ENCODE measurements around the gene SLX4IP.

Gene SLX4IP

DNA sequence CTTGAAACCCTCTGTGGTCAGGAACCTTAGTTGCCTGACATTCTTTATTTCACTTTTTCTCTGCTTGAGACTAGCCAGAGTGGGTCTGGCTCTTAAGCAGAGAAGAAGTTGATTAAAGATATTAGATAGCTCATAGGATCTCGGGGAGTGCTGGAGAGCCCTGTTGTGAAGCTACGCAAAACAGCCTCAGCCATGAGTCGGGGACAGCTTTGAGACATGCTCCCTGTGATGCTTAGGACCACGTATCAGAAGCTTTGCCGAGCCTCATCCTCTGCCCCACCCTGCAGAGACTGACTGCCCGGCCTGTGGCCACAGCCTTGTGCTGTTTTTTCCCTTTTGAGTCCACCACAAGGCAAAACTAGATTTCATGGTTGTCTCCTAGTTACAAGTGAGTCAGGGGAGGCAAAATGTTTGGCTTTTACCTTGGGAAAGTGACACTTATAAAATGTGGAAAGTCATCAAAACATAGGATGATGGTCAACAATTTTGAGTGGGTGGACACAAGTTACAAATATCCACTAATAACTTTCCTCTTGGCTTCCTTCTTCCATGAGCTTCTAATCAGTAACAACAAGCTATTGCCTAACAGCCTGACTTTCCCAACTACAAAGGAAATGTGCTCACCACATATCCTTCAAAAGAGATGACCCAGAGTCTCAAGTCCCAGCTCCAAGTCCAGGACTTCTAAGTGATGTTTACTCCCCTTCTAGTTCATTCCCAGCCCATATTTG lies 130.3 kb downstream of the SLX4IP start:
- DNase-seq (ENCODE audit: low read depth) = no peak
- TF ChIP-seq, protein P1, sequence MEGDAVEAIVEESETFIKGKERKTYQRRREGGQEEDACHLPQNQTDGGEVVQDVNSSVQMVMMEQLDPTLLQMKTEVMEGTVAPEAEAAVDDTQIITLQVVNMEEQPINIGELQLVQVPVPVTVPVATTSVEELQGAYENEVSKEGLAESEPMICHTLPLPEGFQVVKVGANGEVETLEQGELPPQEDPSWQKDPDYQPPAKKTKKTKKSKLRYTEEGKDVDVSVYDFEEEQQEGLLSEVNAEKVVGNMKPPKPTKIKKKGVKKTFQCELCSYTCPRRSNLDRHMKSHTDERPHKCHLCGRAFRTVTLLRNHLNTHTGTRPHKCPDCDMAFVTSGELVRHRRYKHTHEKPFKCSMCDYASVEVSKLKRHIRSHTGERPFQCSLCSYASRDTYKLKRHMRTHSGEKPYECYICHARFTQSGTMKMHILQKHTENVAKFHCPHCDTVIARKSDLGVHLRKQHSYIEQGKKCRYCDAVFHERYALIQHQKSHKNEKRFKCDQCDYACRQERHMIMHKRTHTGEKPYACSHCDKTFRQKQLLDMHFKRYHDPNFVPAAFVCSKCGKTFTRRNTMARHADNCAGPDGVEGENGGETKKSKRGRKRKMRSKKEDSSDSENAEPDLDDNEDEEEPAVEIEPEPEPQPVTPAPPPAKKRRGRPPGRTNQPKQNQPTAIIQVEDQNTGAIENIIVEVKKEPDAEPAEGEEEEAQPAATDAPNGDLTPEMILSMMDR (IDR thresholded peaks at IDR 0.05; ENCODE audit: insufficient read depth, low read depth, low read length, missing control alignments) = no peak
- H3K4me3 ChIP-seq (ENCODE audit: low read depth, low read length) = no peak overlapping the region

DNA sequence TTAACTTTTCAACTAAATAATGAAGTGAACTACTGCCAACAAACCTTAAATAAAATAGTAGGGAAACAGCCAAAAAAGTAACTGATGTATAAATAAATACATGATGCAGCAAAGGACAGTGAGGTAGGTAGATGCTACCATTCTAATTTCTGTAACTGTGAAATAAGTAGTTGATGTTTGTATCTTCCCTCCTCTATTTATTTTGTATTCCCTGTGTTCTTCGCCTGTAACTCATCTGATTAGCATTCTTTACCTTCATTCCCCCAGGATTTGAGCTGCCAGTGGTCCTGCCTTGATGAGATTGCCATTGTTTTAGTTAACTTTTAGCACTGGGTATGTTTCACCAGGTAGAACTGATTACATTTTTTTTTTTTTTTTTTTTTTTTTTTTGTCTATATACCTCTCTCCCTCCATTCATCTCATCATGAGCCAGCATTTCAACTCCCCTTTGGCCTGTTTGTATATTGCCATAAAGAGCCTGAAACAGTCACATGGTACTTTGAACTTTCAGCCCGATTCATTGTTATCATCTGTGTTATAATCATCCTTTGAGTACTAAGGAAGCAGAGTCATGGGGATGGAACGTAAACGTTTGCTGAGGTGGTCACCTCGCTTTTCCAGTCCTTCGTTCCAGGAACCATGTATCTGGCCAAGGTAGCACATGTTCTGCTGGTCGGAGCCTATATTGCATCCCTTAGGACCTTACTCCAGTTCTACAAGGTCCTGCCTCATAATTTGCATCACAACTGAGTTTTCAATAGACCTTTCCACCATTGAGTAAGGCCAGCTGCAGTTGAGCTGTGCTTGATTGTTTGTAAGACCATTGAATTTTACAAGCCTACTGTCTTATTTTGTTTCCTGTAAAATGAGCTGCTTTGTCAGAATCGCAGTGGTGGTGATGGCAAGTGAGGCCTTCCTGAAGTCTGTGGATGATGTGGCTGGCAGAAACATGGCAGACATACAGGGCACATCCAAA lies 131.1 kb downstream of the SLX4IP start:
- TF ChIP-seq, protein P1 (IDR thresholded peaks at IDR 0.05; ENCODE audit: insufficient read depth, low read depth, low read length, missing control alignments) = no peak
- no peak for DNase-seq (ENCODE audit: low read depth)
- H3K4me3 ChIP-seq (ENCODE audit: low read depth, low read length) = no peak overlapping the region

DNA sequence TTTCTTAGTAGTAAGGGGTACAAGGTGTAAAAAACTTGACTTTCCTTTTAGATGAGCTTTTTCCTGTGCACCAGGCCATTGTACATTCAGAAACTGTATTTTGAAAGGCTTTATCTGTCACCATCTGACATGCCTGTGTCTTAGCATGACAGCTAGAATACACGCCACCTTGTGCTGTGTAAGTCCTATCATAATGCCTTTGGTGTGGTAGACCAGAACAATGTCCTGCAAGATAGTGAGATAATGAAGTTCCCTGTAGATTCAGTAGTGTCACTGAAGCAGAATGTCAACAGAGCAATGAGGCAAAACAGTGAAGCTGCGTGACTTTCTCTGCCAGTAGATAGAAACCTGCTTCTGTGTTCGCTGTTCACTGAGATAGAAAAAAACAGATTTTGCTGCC lies 132.9 kb downstream of the SLX4IP start:
- TF ChIP-seq, protein P1 (IDR thresholded peaks at IDR 0.05; ENCODE audit: insufficient read depth, low read depth, low read length, missing control alignments) = no peak
- no peak overlapping the region for H3K4me3 ChIP-seq (ENCODE audit: low read depth, low read length)
- DNase-seq (ENCODE audit: low read depth) = no peak

DNA sequence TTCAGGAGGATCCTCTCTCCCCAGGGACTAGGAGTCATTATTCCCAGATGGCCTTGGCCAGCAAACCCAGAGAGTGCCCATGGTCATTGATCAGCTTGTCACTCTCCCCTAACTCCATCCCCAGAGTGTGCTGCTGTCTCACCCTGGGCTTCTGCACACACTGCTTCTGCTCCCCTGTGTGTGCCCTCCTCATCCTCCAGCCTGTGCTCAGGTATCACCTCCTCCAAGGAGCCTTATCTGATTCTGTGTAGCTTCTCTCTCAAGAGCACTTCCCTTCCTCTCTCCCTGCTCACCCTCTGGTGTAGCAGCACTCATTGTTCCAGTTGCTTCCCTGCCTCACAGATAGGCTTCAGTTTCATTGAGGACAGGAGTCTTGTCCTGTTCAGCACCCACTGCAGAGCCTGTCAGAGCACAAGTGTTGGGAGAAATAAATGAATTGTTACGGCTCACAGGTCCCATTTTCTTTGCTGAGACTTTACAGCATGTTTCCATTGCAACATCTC lies 136.3 kb downstream of the SLX4IP start:
- TF ChIP-seq, protein P1 (IDR thresholded peaks at IDR 0.05; ENCODE audit: insufficient read depth, low read depth, low read length, missing control alignments) = no peak
- H3K4me3 ChIP-seq (ENCODE audit: low read depth, low read length) = no peak overlapping the region
- no peak for DNase-seq (ENCODE audit: low read depth)

DNA sequence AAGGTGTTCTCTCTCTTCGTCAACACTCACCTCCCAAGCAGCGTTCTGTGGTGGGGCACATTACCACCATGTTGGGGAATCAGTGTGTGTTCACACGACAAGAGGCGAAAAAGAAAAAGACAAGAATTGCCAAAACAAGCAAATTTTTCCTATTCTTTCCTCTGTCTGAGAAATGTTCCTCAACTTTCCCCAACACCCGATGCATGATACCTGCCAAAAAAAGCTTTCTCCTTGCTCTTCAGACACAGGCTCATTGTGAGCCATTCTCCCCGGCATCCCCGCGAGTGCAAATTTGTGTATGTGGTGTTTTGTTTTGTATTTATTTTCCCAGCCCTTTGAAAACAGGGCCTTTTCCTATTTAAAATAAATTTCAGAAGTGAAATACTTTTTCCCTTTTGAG lies 137.7 kb downstream of the SLX4IP start:
- no peak for DNase-seq (ENCODE audit: low read depth)
- TF ChIP-seq, protein P1 (IDR thresholded peaks at IDR 0.05; ENCODE audit: insufficient read depth, low read depth, low read length, missing control alignments) = no peak
- no peak overlapping the region for H3K4me3 ChIP-seq (ENCODE audit: low read depth, low read length)

DNA sequence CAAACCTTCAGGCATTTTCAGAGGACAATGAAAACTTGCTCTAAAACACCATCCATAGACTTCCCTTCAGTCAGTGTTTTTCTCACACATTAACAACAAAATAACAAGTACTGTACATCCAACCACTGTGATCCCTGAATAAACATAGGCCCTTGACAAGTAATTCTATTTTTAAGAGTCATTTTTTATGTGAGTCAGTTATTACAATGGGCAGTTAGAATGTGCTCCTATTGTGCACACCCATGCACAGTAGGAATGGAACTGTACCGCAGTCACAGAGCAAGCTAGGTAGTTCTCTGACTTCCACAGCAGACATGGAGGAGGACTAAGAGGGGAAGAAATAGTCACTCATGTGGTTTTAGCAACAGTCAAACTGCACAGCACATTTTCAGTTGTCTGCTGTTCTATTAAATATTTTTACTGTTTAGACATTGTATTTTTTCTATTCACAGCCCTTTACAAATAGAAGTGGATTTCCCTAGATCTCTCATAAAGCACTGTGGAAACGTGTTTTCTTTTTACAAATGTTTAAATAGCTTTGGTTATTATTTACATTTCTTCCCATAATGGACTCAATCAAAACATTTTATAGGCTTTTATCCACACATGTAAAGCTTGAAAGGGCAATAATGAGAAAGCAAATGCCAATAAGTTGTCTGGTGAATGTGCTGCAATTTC lies 138.3 kb downstream of the SLX4IP start:
- TF ChIP-seq, protein P1 (IDR thresholded peaks at IDR 0.05; ENCODE audit: insufficient read depth, low read depth, low read length, missing control alignments) = no peak
- no peak for DNase-seq (ENCODE audit: low read depth)
- H3K4me3 ChIP-seq (ENCODE audit: low read depth, low read length) = no peak overlapping the region

All from GM12865 (cell line).